NCI-H128 (cell line): ENCODE data around the gene CCDC116.
"Not testable (repeated sequence)": the region's sequence is repeated elsewhere in the genome, so short reads cannot be mapped to it uniquely, and the experiment has no call there.

ENCODE experiments used
- DNase-seq: peaks from one replicate; lab custom pipeline; 2025; ENCODE audit not compliant: unreplicated experiment; lab: John Stamatoyannopoulos, UW

The CCDC116 gene

DNA sequence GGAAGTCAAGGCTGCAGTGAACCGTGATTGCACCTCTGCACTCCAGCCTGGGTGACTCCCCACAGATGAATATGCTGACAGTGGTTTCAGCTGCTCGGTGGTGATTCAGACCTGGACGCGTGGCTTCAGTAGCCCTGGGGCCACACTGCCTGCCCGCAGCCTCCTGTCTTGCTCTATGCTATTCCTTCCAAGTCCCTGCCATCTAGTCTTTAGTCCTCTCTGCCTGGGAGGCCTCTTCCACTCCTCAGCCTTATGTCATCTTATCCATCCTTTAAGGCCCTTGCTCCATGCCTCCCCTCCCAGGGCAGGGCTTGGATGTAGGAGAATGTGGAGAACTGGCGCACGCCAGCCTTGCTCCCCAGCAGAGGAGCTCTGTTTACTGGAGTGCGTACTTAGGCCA lies 25.8 kb upstream of the CCDC116 start:
- DNase-seq, result no peak

DNA sequence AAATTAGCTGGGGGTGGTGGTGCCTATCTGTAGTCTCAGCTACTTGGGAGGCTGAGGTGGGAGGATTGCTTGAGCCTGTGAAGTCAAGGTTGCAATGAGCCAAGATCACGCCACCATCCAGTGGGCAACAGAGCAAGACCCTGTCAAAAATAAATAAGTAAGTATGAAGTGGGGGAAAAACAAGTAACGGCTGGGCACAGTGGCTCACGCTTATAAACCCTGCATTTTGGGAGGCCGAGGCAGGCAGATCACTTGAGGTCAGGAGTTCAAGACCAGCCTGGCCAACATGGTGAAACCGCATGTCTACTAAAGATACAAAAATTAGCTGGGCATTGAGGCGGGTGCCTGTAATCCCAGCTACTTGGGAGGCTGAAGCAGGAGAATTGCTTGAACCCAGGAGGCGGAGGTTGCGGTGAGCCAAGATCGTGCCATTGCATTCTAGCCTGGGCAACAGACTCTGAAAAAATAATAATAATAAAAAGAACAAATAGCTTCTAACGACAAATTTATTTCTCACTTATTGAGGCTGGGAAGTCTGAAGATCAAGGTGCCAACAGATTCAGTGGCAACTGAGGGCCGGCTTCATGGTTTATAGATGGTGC lies 22.9 kb upstream of the CCDC116 start:
- not testable (repeated sequence) for DNase-seq

DNA sequence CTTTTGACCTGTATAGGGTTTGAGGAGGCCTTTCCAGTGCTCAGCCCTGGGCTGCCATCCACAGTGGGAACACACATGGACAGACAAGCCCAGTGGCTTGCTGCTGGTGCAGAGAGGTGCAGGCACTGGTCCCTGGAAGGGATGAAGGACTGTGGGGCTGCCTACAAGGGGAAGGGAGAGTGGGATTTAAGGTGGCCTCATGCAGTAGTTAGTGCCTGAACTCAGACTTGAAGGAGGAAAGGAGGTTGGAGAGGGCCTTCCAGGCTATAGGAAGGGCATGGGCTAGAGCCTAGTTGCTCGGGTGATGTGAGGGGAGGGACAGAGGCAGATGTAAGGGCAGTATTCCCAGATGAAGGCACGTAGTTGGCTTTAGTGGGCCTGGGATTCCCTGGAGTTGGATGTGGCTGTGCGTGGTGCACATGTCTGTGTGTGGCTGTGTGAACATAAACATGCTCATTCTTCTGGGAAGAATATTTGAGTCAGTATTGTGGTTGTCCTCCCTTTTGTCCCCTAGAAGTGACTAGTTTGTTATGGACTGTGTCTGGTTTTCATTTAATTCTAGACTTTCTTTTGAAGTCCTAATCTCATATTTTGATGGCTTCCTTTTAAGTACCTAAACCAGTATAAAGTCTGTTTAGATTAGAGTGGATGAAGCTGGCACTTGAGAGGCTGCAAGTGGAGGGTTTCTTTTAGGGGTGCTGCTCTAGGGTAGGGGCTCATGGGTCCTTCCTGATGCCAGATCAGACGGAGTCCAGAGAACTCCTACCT lies 21.2 kb upstream of the CCDC116 start:
- DNase-seq, result no peak

DNA sequence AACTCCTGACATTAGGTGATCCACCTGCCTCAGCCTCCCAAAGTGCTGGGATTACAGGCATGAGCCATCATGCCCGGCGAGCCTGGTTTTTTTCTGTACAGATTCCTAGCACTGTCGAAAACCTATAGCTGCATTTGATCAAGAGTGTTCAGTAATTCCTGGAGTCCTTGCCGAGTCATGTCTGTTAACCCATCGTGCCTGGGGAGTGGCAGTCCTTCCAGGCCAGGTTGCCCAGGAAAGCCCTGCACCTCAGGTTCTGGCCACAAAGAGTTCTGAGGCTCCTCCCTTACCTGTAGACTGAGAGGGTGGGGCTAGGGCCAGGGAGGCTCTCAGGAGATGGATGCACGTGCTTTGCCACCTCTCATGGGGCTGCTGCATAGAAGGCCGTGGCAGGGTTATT lies 19.7 kb upstream of the CCDC116 start:
- DNase-seq, result no peak

DNA sequence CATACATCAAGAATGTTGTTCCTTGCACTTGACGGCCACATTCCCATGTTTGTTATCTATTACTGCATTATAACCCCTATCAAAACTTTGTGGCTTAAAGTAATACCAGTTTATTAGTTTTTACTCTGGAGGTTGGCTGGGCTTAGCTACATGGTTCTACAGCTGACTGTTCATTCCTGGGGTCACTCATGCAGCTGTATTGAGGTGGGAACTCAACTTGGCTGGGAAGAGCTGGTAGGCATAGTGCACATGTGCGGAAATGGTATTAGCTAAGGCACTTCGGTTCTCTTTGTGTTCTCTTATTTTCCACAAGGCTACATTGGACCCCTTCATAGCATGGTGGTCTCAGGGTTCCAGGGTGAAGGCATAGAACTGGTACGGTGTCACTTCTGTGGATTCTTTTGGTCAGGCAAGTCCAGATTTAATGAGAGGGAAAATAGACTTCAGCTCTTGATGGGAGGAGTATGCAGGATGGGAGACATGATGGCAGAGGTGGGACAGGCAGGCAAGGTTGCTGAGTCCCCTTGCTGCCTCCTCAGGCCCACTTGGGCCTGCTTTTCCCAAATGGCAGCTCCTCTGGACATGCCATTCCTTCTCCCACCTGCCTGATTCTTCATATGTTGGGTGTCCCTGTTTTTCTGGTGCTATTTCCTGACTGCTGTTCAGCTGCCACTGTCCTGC lies 18.9 kb upstream of the CCDC116 start:
- no peak for DNase-seq

DNA sequence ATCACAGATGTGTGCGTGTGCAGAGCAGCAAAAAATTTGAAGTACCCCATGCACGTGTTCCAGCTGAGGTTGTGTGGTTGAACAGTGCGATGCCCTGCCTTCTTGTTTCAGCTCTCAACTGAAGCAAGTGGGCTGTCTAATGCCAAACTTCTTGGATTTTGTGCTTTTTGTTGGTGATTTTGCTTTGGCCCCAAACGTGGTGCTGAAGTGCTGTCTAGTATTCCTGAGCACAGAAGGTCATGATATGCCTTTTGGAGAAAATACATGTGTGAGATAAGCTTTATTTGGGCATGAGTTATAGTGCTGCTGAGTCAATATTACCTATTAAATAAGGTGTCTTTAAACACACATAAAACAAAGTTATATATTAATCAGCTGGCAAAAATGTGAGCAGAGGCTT lies 16.8 kb upstream of the CCDC116 start:
- no peak for DNase-seq

DNA sequence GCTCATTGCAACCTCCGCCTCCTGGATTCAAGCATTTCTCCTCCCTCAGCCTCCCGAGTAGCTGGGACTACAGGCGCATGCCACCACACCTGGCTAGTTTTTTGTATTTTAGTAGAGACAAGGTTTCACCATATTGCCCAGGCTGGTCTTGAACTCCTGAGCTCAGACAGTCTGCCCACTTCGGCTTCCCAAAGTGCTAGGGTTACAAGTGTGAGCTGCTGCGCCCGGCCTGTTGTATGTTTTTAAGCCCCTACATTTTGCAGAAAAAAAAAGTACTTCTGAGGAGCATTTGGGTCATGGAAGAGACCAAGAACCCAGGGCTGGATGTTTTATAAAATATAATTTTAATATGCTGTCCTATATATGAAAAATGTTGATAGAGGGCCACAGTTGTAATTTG lies 15.2 kb upstream of the CCDC116 start:
- not testable (repeated sequence) for DNase-seq

DNA sequence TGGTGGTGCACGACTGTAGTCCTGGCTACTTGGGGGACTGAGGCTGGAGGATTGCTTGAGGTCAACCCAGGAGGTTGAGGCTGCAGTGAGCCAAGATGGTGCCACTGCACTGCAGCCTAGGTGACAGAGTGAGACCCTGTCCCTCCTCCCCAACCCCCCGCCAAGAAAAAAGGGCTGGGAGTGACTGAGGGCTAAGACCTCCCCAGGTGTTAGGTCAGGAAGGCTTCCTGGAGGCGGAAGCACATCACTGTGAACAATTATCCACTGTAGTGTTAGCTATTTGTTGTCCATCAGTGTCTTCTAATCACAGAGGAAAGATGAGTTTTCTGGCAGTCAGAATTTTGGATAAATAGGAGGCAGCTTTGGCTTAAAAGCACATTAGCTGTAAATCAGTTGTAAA lies 11.5 kb upstream of the CCDC116 start:
- DNase-seq, result no peak

DNA sequence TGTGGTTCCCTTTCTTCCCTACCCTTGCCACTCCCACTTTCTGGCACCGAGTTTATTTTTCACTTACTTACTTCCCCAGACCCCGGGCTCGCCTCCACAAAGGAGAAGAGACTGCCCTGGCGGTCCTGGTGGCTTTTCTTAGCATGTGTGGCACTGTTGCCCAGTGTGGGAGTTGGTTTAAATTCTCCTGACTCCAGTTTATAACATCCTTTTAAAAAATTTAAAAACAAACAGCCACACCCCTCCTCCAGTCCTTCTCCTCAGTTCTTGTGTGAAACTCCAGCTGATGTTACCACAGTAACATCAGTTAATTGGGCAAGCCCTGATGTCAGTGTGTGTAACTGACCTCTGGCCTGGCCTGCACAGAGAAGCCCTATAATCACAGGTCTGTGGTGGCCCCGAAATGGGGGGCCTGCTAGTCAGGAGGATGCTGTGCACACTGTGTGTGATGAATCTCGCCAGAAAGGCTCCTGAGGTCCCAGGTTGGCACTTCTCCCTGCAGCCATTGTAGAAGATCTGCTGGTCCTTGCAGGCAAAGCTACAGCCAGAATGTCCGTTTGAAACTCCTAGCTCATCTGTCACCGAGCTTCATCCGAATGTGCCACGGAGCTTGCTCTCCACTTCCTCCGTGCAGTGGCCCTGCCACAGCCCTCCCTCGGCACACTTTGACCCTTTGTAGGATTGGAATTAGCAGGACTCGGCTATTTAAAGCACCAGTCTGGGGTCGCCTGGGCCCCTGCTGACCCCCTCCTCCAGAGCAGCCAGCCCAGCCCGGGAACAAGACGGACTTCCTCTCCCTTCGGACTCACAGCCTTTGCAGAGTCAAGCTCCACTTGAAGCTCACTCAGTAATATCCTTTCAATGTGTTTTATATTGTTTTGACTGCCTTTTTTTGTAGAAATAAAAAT lies 10.3 kb upstream of the CCDC116 start:
- DNase-seq, result no peak

DNA sequence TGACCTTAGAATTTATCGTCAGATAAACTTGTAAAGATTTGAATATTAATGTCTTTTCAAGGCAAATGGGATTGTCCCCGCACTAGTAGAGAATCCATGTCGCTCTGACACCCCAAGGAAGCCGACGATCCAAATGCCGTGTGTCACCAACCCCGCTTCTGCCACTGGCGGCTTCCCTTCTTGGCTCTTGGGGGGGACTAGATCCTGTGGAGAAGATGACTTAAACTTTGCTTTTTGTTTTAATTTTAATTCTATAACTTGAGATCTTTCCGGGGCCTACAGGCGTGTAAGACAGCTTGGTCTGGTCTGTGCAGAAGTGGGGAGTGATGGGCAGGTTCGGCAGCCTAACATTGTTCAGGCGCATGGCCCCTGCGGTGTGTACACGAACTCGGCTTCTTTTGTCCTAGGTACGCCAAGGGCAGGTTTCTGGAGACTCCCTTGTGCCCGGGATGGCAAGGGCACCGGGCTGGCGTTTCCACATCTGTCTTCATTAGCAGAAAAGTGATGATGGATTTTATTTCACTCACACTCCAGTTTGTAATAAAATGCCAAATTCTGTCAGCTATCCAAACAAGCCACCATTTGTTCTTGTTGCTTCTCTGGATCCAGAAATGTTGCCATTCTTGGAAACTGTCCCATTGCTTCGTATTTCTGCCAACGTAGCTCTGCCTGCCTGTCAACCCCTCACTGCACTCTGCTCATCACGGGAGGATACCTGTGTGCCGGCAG lies 9.5 kb upstream of the CCDC116 start:
- no peak for DNase-seq

DNA sequence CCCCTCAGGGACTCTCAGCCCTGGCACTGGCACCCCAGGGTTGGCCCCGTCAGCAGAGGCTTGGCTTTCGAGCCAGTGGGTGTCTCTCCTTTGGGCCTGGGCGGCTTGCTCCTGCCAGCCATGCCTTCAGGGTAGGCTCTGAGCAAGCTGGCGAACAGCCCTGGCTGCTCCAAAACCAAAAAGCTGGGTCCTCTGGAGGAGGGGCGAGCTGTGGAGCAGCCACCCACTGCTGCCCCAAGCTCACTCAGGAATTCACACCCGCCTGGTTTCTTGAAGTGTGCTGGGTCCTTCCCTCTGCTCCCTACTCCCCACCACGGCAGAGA lies 9.0 kb upstream of the CCDC116 start:
- DNase-seq, result no peak

DNA sequence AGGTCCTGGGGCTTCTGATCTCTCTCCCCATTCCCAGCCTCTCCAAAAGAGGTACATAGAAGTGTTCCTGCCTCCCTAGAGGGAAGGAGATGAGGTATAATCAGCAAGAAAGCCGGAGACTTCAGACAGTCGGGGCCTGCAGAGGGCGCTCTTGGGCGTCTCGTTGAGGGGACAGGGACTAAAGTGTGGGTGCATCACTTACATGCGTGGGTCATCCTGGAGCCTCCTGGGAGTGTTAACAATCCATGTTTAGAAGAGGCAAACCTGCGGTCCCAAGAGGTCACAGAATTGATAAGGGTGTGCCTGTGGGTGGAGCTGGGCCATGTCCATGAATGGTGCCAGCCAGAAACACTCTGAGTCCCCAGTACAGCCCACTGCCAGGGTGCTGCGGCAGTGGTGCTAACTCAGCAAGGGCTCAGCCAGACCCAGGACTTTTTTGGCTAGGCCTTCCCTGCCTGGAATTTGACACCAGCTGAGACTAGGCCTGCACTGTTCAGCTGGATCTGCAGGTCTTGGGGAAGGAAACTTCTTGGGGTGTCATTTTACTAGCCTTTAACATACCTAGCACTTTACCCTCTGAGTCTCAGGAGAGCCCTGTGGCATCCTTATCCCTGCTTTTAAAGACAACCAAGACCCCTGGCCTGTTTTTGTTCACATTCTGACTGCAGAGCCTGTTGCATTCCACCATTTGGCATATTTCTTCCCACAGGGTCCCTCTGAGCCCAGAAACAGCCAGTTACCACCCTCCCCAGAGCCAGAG lies 8.3 kb upstream of the CCDC116 start:
- DNase-seq, result no peak

DNA sequence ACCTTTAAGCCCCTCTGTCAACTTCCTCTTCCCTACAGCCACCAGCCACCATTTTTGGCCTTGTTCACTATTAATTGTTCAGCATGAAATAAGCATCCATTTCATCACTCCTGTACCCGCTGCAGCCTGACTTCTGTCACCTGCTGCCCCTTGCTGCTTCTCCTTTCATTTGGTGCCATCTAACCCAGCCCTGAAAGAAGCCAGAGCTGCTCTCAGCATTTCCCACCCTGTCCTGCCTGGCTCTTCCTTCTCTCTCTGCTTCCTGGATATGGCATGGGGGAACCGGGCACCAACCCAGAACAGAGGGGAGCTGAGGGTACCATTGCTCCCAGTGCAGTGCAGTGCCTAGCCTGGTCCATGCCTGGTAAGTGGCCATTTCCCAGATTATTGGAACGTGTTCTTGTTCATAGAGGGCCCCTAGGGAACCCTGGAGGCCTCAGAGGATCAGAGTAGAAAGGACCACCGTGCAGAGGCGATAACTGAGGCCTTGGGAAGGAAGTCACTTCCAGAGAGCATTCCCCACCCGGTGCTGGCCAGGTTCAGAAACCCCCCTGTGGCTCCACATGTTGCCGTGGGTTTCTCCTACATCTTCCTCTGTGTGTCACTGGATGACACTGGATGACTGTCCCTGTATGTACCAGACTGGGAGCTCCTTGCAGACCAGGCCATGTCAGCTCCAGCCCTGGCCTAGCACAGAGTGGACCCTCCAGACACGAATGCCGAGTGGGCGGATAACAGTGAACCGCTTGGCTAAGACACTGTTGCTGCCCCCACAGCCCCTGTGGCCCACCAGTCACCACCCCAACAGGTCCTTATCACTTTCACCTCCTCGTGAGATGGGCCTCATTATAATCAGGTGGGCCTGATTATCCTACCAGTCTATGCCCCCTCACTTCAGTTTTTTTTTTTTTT lies 7.4 kb upstream of the CCDC116 start:
- no peak for DNase-seq

DNA sequence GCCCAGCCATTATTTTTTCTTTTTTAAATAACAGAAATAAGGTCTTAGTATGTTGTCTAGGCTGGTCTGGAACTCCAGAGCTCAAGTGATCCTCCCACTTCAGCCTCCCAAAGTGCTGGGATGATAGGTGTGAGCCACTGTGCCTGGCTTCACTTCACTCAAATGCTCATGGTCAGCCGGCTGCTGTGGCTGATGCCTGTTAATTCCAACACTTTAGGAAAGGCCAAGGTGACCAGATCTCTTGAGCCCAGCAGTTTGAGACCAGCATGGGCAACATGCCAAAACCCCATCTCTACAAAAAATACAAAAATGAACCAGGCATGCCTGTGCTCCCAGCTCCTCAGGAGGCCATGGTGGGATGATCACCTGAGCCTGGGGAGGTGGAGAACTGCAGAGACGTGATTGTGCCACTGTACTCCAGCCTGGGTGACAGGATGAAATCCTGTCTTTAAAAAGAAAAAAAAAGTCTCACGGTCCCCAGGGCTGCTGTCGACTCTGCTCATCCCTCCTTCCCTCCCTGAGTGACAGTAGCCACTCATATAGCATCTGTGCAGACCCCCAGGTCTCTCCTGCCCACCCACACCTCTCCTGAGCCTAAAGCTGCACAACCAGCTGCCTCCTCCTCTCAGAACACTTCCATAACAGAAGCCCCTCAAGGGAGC lies 6.4 kb upstream of the CCDC116 start:
- no peak for DNase-seq

DNA sequence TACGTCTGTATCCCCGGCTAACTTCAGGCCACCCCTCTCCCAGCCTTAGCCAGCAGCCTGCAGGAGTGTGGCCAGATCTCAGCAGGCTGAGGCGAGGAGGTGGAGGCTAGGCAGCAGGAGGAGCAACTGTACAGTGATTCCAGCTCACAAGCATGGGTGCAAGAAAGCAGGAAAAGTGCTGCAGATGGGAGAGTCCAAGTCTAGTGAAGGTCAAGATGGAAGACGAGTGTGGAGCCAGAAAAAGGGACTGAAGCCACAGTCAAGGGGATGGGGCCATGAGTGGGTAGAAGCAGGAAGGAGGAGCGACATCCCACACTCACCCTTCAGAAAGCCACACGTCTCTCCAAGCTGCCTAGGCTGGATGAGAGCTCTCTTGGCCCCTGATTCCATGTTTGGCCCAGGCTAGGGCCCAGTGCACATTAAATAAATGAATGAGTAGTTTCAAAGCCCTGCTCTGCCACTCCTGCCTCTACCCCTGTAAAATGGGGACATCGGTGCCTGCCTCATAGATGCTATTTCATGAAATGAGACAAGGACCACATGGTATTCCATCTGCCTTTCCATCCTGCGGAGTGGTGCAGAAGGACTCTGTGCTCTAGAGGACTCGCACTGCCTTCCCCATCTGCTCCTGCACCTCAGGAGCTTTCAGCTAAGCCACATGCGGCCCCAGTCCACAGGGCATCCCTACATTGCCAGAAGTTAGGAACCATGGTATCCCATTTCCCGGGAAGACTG lies 5.7 kb upstream of the CCDC116 start:
- no peak for DNase-seq

DNA sequence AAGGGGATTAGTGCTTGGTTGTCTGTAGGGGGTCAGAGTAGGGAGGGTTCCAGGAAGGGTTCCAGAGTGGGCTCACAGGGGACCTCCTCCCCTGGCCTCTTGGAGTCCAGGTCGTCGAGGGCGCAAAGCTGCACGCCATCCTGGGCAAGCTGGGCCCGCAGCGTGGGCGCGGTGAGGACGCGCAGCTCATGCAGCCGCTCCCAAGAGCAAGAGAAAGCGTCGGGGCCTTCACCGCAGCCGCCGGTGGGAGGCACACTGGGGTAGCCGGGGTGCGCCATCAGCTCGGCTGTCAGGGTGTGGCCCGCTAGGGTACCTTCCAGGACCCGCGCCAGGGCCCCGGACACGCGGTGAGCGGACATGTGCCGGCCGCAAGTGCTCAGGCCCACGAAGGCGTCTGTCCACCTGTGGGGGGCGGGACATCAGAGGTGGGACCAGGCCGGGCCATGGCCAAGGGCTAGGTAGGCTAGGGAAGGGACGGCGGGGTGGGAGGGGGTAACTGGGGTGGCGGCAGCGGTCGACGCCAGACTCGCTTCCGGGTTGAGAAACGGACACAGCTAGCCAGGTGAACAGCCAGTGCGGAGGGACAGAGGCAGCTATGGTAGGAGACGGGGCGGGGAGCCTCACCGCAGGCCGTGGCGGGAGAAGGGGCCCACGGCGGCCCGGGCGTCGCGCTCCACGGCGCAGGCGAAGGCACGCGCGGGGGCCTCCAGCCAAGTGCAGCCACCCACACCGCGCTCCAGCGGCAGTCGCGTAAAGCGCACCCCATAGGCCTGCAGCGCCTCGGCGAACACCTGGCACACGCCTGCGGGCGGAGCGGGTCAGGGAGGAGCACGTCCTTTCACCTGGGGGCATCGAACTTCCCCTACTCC lies 3.9 kb upstream of the CCDC116 start:
- DNase-seq, result no peak
